Left renal cortex interstitium (tissue), 4 donors: Measurements from ENCODE around the gene FAM20C. TPM values are rescaled to one million over a fixed set of nuclear protein-coding genes. Genes with fewer than 3 reads are reported as not detected.

ENCODE experiments used
- DNase-seq, 4 donors: peaks; one replicate each; pipeline ENCODE4 v3.0.0-alpha.2; 2013; ENCODE audit warnings: low read depth in 4 of 4, low spot score in 2 of 4, missing footprints in 1 of 4
- polyA plus RNA-seq, 4 donors: library from polyadenylated mRNA; unstranded; fragments of 120-200 nt; gene quantifications; one replicate each; pipeline ENCODE4 v1.2.1, GENCODE V29; 2013; ENCODE audit not compliant: insufficient read length in 4 of 4

The FAM20C gene
- polyA plus RNA-seq, 4 donors, result 66.1 to 78.6 (median 69.3) TPM

GRCh38 chr7:297611-298374 lies 105.4 kb downstream of the FAM20C start:
- DNase-seq, result no peak

- DNase-seq, result no peak
These were observed 106.0 kb downstream of the FAM20C start for GRCh38 chr7:298375-298702.

GRCh38 chr7:298743-299142 lies 106.4 kb downstream of the FAM20C start:
- no peak for DNase-seq

- DNase-seq, result no peak
These were observed 106.8 kb downstream of the FAM20C start for GRCh38 chr7:299169-299568.

GRCh38 chr7:299628-300027 lies 107.3 kb downstream of the FAM20C start:
- DNase-seq, result no peak

- no peak for DNase-seq
These were observed 107.7 kb downstream of the FAM20C start for GRCh38 chr7:300048-300447.

- no peak for DNase-seq
These were observed 108.3 kb downstream of the FAM20C start for GRCh38 chr7:300546-301290.

GRCh38 chr7:301291-302053 lies 109.1 kb downstream of the FAM20C start:
- no peak for DNase-seq

GRCh38 chr7:302054-302992 lies 110.0 kb downstream of the FAM20C start:
- no peak for DNase-seq

GRCh38 chr7:303425-303824 lies 111.1 kb downstream of the FAM20C start:
- DNase-seq, result no peak

- no peak for DNase-seq
These were observed 111.7 kb downstream of the FAM20C start for GRCh38 chr7:303884-304573.

GRCh38 chr7:304574-305409 lies 112.4 kb downstream of the FAM20C start:
- no peak for DNase-seq

GRCh38 chr7:305410-306151 lies 113.2 kb downstream of the FAM20C start:
- DNase-seq, result no peak

GRCh38 chr7:307970-308369 lies 115.6 kb downstream of the FAM20C start:
- DNase-seq, result no peak

- no peak for DNase-seq
These were observed 117.3 kb downstream of the FAM20C start for GRCh38 chr7:309586-310228.
